Fibroblast of gingiva (primary cell): Measurements from ENCODE around the gene TECR.
A peak's percentile ranks its signal among the peaks of the same experiment; 100 is the strongest.

Experiments
- DNase-seq: peaks from one replicate; pipeline ENCODE4 v3.0.0-alpha.2; 2011; ENCODE audit warnings: low read depth

The TECR gene

DNA sequence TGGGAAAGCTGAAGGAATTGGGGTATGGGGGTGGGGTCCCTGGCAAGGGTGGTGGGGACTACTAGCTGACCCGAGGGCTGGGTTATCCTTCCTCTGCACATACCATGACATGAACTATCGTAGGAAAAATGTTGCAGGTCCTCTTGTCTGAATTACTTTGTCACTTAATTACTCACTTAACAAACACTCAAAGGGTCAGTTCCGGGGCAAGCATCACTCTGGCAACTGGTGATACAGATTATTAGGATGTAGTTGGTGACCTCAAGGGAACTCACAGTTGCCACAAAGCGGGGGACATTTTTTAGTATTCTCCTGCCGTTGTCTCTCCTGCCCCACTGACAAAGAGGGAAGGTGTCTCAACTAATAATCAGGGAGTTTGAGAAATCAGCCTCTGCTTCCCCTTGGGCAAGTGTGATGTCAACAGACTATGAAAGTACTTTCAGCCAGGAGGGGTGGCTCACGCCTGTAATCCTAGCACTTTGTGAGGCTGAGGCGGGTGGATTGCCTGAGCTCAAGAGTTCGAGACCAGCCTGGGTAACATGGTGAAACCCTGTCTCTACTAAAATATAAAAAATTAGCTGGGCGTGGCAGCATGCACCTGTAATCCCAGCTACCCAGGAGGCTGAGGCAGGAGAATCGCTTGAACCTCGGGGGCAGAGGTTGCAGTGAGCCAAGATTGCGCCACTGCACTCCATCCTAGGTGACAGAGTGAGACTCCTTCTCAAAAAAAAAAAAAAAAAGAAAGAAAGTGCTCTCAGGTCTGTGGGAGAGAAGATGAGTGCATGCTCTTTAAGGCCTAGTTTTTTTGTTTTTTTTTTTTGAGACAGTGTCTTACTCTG lies 21.5 kb upstream of the TECR start:
- DNase-seq: peak; percentile 26

DNA sequence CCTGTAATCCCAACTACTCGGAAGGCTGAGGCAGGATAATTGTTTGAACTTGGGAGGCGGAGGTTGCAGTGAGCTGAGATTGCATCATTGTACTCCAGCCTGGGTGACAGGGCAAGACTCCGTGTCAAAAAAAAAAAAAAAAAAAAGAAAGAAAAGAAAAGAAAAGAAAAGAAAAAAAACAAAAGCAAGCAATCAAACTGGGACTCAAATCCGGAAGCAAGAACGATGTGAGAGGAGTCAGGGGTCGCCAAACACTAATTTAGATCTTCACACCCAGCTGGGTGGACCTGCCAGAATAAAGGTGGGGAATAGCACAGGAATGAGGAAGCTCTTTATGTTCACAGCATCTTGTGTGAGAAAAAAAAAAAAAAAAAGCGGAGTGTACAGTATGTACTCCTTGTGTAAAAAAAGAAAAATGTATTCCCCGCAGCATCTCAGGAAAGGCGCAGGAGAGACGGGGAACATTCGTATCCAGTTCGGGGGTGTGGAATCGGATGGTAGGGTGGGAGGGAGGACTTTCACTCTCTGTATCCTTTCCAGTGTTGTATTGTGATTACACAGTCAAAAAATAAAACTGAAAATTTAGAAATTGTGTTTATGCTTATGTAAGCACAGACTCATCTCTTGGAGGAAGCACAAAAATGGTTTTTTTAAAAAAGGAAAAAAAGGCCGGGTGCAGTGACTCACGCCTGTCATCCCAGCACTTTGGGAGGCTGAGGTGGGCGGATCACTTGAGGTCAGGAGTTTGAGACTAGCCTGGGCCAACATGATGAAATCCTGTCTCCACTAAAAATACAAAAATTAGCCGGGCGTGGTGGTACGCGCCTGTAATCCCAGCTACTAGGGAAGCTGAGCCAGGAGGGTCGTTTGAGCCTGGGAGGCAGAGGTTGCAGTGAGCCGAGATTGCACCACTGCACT lies 18.8 kb upstream of the TECR start:
- peak; percentile 86 for DNase-seq

DNA sequence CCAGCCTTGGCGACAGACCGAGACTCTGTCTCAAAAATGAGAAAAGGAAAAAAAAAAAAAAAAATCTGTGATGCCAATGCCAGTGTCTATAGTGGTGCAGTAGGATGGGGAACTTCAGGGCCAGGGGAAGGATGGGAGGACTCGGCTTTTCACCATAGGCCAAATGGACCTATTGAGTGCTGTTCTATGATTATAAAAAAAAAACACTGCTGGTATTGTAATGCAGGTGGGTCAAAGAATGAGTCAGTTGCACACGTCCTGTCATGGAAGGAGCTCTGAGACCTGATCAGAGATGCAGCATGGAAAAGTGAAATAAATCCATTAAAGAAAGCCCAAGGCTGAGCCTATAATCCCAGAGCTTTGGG lies 18.2 kb upstream of the TECR start:
- DNase-seq: no peak

DNA sequence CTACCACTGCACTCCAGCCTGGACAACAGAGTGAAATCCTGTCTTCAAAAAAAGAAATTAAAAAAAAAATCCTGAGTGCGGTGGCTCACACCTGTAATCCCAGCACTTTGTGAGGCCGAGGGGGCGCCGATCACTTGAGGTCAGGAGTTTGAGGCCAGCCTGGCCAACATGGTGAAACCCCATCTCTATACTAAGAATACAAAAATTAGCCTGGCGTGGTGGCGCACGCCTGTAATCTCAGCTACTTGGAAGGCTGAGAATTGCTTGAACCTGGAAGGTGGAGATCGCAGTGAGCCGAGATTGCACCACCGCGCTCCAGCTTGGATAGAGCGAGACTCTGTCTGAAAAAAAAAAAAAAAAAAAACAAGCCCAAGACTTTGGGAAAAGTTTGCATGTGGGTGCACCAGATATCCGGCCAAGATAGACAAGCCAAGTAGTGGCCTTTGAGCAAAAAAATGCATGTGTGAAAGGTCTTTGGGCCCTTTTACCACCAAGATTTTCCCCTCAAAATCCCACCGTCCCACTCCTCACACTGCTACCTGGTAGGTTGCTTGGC lies 16.9 kb upstream of the TECR start:
- DNase-seq: no peak

DNA sequence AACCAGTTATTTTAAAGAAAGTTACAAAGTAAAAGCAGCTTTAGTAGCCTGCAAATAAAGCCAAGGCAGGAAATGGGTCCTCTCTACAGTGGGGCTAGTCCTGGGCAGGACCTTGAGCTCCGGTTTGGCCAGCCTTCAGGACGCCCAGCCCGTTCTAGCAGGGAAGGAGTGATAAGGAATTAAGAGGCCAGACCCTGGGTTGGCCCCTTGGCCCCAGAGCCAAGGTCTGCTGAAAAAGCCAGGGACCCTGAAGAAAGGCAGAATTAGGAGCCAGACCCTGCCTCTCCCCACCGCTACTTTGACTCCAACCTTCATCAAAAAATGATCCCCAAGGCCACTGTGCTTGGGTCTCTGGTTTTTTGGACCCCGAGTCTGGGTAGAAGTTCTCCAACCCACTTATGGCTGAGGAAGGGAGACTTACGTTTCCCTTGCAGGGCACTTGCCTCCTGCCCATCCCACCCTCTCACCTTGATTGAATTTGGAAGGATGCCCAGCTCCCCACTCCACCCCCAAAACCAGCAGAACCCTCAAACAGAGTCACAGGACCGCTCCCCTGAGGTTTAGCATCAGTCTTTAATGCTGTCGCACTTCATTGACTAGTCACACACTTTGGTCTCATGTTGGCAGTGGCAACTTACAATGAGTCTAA lies 15.1 kb upstream of the TECR start:
- DNase-seq: no peak

DNA sequence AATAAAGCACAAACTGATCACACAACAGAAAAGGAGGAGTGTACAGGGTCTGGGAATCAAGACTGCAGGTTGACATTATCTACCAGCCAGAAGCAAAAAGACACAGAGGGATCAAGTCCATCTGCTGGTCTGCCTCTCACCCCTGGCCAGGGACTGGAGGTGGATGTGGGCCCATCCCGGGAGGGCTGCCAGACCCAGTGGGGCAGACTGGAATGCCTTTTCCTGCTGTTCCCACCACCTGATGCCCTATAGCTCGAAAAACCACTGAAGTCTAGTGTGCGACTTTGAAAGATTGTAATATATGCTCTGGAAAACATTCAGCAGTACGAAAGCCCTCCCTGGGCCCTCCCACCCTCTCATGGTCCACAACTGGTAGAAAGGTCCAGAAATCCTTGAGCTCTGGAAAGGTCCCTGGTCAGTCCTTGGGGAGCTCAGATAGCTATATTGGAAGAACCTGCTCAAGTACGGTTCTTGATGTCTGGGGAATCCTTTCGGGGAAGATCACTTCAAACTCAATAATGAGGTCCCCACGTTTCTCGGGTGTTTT lies 13.8 kb upstream of the TECR start:
- no peak for DNase-seq

DNA sequence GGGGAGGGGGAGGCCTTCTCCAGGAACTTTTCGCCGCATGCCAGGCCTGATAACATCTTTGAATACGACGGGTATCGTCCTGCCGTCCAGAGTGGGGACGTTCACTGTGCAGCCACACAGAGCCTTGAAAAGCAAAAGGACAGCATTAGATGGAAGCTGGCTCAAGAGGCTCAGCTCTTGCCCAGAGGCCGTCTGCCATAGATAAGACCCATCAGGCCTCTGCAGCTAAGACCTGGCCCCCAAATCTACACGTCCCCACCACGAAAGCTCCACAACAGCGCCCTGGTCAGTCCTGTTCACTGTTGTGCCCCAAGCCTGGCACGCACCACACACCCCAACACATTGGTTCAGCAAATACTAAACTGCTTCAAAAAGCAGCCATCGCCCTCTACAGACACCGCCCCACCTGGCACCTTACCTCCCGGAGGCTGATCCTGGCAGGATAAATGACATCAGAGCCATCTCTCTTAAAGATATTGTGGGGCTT lies 13.3 kb upstream of the TECR start:
- no peak for DNase-seq

DNA sequence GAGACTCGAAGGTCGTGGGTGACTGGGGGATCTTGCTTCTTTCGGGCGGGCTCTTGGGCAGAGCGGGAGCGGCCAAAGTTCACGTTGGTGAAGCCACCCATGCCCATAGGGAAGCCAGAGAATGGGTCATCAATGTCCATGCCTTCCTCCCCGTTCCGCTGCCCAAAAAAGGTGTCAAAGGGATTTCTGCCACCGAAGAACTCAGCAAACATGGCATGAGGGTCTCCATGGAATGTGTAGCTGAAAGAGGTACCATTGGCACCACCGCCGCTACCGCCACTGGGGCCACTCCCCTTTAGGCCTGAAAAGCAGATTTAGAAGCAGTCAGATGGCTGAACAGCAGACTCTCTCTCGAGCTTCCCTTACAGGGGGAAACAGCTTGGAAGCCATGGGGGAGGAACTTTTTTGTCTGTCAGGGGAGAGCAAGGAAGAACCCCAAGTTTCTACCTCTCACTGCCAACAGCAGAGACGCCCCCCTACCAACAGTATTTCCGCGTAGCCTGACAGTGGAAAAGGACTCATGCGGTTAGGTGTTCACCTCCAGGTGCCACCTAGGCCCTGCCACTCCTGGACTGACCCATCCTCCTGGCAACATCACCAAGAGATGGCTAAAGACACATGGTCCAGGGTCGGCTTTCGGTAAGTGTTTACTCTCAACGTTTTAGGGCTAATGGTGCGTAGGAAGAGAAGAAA lies 12.5 kb upstream of the TECR start:
- DNase-seq: no peak

DNA sequence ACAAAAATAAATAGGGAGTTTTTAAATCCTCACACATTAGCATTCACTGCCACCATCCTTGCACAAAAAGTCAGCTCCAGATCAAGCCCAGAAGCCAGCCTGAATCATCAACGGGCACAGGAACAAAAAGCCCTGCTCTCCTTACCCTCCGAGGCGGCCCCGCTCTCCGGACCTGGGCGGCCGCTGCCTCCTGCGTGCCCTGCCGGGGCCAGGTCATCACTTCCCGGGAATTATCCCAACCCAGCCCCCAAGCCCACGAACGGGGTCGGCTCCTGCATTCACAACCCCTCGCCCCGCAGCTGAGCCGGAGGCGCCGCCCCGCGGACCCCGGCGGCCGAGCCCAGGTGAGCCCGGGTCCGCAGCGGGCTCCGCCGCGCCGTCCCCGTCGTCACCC lies 12.0 kb upstream of the TECR start:
- peak; percentile 29 for DNase-seq

DNA sequence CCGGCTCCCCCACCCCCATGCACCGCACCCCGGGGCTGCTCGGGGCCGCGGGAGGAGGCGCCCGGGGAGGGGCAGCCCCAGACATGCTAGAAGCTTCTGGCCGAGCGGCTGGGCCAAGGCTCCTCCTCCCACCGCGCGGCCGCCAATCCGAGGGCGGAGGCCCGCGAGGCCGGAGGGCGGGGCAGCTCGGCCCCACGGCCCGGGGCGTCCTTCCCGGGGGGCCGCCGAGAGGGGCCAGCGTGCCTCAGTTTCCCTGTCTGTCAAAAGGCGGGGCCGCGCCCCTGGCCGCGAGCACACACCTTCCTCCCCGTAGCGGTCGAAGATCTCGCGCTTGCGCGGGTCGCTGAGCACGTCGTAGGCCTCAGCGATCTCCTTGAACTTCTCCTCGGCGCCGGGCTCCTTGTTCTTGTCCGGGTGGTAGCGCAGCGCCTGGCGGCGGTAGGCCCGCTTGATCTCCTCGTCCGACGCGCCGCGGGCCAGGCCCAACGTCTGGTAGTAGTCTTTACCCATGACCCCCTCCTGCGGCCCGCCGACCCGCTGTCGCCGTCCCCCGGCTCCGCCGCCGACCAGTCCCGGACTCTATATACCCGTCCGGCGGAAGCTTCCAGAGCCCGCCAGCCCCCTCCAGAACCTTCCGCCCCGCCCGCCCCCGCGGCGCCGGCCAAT lies 11.4 kb upstream of the TECR start, which contains the start of gene DNAJB1:
Gene DNAJB1 (minus strand): TSS at position 558 of the 666 bp plus-strand sequence. CDS start 48 bp downstream, at position 510.
- DNase-seq: peak; percentile 82

DNA sequence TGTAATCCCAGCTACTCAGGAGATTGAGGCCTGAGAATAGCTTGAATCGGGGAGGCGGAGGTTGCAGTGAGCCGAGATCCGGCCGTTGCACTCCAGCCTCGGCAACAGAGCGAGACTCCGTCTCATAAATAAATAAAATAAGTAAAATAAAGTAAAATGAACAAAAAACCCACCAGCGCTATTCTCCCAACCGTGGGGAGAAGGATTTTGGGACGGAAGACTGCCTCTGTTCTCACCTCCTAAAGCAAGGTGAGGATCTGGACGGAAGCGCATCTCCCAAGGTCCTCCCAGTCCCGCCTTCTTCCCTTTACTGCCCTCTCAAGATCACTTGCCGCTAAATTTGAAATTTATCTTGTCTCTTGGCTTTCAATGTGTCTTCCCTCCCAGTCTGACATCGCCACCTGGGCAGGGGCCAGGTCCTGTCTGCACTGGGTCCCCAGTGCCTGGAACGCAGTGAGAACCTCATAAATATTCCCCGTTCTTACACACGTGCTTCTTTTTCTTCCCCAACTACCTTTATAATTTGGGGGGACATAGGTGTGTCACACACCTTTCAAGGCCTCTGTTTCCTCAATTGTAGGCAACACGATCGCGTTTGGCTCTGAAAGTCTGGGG lies 10.0 kb upstream of the TECR start:
- no peak for DNase-seq

DNA sequence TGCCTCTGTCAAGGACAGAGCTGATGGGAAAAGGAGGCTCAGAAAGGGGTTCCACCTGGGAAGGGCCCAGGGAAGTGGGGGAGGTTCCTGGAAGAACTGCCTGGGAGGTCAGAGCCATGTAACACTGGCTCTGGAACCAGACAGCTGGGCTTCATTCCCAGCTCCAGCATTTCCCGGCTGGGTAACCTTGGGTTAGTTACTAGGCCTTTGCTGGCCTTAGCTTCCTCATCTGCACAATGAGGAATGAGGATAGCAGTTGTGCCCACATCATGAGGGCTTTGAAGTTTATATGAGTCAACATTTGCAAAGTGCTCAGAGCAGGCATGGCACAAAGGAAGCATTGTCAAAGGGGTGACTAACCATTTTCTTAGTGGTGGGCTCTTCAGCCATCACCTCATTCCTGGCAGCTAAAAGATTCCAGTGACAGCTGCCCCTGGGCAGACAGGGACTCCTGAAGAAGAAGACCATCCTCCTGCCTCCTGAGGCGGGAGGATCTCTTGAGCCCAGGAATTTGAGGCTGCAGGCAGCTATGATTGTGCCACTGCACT lies 9.5 kb upstream of the TECR start:
- DNase-seq: peak; percentile 48

DNA sequence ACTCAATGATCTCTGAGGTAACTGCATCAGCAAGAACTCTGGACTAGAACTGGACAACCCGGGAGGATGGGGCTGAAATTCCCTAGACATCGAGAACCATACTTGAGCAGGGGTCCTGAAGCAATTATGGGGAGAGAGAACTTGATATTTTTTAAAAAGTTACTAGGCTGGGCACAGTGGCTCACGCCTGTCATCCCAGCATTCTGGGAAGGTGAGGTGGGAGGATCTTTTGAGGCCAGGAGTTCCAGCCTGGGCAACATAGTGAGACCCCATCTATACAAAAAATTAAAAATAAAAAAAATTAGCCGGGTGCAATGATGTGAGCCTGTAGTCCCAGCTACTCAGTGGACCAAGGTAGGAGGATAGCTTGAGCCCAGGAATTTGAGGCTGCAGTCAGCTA lies 8.9 kb upstream of the TECR start:
- DNase-seq: no peak

DNA sequence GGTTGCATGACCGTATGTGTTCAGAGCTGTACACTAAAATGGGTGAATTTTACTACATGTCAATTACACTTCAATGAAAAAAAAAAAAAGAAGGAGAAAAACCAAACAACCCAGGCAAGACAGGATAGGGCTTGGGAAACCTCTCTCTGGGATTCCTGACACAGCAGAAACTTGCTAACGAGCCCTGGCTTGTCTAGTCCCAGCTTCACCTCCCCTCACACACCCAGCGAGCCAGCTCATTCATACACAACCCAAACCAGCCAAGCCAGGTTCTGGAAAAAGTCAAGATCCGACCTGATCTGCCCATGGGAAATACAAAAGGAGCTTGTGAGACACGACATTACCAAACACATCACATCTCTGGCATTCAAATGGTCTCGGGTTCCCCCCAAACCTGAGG lies 3.7 kb upstream of the TECR start:
- no peak for DNase-seq

DNA sequence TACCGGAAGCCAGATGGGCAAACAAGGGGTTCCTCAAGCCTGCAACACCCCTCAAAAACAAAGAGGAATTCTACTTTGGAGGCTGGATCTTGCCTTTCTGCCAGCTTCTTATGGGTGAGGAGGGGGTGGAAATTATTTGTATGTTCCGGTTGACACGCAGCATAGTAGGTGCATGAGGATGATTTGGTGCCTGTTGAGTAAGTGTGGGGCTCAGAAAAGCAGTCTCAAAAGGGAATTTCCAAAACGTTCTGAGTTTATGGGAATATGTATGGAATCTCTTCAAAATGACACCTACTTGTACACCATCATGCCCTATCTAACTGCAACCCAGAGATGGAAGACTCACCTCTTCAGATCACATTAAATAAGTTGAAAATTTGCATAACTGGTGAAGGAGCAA lies 3.0 kb upstream of the TECR start:
- DNase-seq: no peak

DNA sequence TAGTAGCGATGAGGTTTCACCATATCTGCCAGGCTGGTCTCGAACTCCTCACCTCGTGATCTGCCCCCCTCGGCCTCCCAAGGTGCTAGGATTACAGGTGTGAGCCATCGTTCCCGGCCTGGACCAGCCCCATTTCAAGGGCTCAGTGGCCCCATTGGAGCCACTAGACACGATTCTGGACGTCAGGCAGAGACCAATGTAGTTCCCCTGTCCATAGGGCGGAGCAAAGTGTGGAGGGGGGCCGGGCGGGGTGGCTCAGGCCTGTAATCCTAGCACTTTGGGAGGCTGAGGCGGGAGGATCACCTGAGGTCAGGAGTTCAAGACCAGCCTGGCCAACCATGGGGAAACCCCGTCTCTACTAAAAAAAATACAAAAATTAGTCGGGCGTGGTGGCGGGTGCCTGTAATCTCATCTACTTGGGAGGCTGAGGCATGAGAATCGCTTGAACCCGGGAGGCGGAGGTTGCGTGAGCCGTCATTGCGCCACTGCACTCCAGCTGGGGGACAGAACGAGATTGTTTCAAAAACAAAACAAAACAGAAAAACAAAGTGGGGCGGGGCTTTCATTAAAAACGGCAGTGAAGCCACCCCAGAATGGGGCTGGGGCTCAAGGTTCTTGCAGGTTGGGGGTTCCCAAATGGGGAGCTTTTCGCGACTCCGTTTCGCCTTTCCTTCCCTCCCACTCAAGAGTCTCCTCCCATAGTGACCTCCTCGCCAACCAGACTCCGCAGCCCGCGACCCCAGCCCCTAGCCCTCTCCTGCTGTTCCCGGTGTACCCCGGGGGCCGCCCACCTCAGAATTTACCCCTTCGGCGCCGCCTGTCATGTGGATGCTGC lies 758 bp upstream of the TECR start:
- no peak for DNase-seq

DNA sequence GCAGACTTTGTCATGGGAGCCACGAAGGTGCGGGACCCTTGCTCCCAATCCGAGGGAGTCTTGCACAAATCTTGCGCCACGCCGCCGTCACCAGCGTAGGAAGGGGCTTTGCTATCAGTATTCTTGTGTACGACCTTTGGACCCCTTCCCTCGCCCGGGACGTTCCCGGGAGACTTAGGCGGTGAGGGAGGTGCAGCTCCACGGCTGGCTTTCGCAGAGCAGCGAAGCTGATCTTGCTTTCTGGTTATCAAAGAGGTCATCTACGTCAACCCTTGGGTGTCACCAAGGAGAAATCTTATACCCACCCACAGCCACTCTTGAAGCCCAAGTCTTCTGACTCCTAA lies 583 bp downstream of the TECR start:
- peak; percentile 20 for DNase-seq

DNA sequence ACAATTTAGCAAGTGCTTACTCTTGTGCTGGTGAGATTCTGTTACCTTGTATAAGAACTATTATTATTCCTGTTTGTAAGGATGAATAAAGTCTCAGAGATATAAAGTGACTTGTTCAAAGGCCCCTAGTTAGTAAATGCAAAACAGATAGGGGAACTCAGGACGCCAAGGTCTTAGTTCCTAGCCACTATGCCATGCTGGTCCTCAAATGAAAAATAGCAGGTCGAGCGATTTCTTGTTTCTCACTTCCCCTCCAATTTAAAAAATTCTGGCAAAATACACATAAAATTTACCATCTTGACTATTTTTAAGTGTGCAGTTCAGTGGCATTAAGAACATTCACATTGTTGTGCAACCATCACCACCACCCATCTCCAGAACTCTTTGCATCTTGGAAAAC lies 1.1 kb downstream of the TECR start:
- no peak for DNase-seq

DNA sequence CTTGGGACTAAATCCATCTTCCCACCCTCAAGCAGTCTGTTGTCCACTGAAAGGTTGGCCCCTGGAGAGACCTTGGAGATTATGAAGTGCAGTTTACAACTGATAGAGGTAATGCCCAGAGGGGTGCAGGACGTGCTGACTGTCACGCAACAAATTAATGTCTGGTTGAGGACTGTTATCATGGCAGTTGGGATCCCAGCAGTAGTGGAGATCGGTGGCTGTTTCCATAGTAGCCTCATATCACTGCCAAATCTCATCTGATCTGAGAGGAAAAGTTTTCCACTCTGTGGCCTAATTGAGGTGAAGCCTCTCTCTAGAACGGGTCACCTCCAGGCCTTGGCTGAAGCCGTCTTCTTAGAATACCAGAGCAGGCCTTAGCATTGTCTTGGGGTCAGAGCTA lies 4.1 kb downstream of the TECR start:
- no peak for DNase-seq
